Muscle of back (tissue), 11 donors: Measurements from ENCODE around the gene PRG2. TPM values are rescaled to one million over a fixed set of nuclear protein-coding genes. Genes with fewer than 3 reads are reported as not detected.

Experiments used
- DNase-seq, 3 donors: peaks; one replicate each; pipeline versions ENCODE4 v3.0.0 to v3.0.0-alpha.2; 2013
- polyA plus RNA-seq, 10 donors: library from polyadenylated mRNA; unstranded; fragments of 120-200 nt; gene quantifications; one replicate each; pipeline ENCODE4 v1.2.1, GENCODE V29; 2013; ENCODE audit not compliant: insufficient read length in 10 of 10

Gene PRG2
- polyA plus RNA-seq, 10 donors, result 0.12 to 4.8 (median 0.79) TPM; not detected in 1

GRCh38 chr11:57399221-57399620 lies 8.8 kb upstream of the PRG2 start:
- DNase-seq, result no peak

GRCh38 chr11:57397394-57397990 lies 7.0 kb upstream of the PRG2 start:
- DNase-seq, result no peak

GRCh38 chr11:57396744-57397143 lies 6.3 kb upstream of the PRG2 start:
- DNase-seq, result no peak

GRCh38 chr11:57395905-57396623 lies 5.6 kb upstream of the PRG2 start:
- no peak for DNase-seq

DNA sequence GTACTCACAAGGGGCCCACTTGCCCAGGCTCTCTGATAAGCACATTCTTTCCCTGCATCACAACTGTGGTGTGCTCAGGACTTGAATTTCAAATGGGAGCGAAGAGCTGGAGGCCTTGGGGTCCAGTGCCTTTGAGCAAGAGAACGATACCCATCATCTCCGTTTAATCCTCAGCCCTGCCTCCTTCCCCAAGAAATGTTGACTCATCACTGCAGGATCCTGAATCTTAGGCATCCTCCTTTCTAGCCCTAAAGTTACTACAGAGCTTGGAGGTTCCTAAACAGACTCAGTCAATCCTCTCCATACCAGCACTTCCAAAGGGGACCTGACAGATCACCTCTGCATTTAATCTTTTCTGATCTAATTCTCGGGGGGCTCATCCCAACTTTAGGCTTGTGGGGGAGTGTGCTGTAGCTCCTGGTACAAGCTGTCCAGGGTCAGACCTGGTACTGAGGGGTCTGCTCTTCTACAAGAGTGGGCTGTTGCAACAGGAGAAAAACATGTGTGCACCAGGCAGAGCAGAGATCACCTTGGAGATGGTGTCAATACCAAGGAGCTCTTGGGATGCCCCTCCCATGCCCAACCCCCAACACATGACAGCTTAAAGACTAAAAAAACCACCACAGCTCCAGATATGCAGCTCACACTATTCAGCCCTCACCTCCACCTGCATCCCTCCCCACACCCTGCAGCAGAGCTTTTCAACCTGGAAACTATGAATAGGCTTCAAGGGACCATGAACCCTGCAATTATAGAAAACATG lies 3.9 kb upstream of the PRG2 start:
- DNase-seq, result no peak

- no peak for DNase-seq
Observed at GRCh38 chr11:57392763-57393105, 2.3 kb upstream of the PRG2 start.

DNA sequence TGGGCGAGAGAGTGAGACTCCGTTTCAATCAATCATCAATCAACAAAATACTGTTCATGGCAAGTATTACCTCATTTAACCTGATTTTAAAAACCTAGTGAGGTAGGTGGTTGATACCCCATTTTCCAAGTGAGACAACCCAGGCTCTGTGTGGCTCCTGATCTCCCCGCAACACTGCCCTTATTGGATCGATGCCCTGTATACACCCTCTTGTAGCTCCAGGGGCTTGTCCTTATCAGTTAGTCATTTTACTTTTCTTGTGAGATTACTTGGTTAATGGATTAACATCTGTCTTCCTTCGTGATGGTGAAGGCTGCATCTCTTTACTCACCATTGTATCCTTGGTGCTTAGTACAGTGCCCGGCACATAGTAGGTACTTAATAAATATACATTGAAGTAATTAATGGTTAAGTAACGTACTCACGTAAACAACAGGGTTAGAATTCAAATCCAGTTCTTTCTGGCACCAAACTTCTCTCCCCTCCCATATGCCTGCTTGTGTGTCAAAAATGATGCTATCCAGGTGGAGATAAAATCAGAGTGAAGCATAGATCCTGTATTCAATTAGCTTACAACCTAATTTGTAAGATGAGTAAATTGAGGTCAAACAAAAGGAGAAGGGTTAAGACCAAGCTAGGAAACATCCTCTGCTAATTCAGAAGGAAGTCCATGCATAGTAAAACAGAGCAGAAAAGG lies 1.8 kb upstream of the PRG2 start:
- no peak for DNase-seq

GRCh38 chr11:57391539-57391938 lies 1.1 kb upstream of the PRG2 start:
- no peak for DNase-seq

GRCh38 chr11:57391111-57391510 lies 661 bp upstream of the PRG2 start:
- DNase-seq, result no peak

DNA sequence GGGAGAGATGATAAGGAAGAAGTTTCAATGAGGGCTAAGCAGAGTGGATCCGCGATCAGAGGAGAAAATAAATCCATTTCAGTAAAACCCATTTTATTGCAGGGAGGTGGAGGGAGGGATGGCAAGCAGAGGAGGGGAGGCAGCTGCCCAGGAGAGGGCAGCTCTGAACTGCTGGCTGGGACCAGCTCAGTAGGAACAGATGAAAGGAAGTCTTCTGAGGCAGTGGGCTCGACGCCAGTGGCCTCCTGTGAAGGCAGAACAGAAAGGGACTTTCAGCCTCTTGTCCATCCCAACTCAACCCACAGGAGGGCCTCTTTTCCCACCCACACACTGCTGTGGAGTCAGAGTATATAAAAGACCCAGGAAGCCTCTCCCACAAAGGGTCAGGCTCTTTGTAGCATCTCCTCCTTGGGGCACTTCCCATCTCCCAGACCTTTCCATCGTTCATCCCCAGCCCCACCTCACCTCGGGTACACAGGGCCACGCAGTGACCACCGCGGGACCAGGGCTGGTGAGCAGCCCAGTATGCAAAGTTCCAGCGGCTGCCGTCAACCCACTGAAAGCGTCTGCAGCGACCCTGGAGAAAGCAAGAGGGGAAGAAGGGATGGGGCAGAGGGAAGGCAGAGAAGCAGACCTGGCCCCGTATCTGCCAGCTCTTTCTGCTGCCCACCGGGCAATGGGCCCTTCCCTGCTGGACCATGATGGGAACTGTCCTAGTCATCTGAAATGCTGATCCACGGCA lies 3.0 kb downstream of the PRG2 start:
- DNase-seq, result no peak

- no peak for DNase-seq
Observed at GRCh38 chr11:57386178-57386940, 4.1 kb downstream of the PRG2 start.

GRCh38 chr11:57380975-57381374 lies 9.5 kb downstream of the PRG2 start, which contains the start of gene PRG3:
Gene PRG3 (minus strand): TSS chr11:57381150. CDS start chr11:57380708, 442 bp downstream.
- DNase-seq, result no peak

DNA sequence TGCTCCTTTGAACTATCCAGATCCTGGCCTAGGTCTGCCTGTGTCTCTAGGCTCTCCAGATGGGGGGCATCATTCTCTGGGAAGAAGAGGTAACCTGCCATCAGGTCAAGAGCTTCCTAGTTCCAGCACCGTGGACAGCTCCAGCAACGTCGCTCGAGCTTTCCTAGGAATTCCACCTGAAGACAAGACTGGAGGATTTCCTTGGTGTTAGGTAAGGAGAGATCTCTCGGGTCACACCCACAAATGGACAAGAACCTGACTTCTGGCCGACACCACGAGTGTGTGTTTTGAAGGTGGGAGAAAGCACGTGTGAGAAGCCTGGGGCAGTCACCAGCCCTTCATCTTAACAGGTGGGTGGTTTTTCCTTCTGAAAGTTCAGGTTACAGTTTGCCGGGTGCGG lies 10.7 kb downstream of the PRG2 start:
- no peak for DNase-seq

GRCh38 chr11:57378186-57378585 lies 12.3 kb downstream of the PRG2 start:
- DNase-seq, result no peak

DNA sequence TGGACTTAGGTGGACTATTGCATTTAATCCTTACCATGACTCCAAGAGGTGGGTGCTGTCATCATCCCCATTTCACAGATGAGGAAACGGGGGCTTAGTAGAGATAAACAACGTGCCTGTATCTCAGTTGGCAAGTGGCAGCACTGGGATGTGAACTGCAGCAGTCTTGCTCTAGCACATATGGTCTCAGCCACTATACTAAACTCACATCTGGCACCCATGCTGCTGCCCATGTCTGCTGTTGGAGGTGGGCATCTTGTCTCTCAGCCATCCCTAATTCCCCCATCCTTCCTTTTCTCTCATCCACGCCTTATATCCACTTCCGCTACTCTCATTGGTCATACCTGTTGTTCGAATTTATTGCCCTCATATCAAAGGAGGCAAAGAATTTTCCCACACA lies 13.3 kb downstream of the PRG2 start:
- DNase-seq, result no peak

GRCh38 chr11:57376095-57377090 lies 14.1 kb downstream of the PRG2 start:
- no peak for DNase-seq

DNA sequence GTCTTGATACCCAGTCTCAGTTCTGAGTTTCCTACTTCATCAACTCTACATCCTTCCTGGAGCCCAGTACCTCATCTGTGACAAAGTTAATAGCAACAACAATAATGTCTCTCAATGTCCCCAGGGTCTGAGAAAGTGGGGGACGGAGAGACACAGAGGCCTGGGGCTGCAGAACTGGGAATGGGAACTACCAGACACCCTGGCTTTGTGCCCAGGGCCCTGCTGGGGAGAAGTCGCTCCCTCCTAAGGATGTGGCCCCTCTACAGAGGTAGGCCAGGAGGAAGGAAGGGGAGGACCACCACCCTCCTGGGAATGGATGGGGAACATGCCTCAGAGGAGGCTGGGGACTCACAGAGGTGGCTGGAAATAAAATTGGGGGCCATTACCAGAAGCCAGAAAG lies 15.0 kb downstream of the PRG2 start:
- no peak for DNase-seq

DNA sequence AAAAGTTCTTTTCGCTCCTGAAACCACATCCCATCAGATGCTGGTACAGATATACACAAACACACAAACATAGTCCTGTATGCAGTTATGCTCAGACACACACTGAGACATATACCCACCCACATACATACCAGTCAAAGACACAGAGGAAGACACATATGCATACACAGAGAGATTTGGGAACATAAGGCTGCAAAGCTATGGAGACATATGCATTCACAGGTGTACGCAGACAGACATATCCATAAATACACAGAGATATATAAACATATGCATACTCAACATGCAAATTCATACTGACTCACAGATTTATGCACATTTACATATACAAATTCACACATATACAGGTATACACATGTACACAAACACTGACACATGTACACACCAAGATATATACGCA lies 15.5 kb downstream of the PRG2 start:
- no peak for DNase-seq

- no peak for DNase-seq
Observed at GRCh38 chr11:57373146-57373545, 17.3 kb downstream of the PRG2 start.

- DNase-seq, result no peak
Observed at GRCh38 chr11:57370941-57371340, 19.5 kb downstream of the PRG2 start.
